Bladder microvascular endothelial cell (primary cell): ENCODE measurements around the gene TSHR. TPM values are rescaled to one million over a fixed set of nuclear protein-coding genes. Genes with fewer than 3 reads are reported as not detected.

ENCODE experiments used
- total RNA-seq: library from RNA; depleted of rRNA; stranded (reverse); fragments of >200 nt; gene quantifications from 2 replicates; pipeline ENCODE4 v1.2.3, GENCODE V29; 2014

The TSHR gene
- total RNA-seq, result not detected in 2 replicates

DNA sequence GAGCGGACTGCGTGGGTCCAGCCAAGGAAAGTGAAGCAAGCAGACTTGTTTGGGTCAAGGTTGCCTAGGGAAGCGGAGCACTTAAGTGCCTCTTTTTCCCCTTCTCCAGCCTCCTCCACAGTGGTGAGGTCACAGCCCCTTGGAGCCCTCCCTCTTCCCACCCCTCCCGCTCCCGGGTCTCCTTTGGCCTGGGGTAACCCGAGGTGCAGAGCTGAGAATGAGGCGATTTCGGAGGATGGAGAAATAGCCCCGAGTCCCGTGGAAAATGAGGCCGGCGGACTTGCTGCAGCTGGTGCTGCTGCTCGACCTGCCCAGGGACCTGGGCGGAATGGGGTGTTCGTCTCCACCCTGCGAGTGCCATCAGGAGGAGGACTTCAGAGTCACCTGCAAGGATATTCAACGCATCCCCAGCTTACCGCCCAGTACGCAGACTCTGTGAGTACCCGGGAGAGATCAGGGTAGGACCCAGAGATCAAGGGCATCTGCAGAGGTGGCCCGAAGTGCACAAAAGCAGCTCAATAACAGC is at the start of gene TSHR:
Gene TSHR (plus strand): TSS at position 206 of the 526 bp plus-strand sequence. CDS start 60 bp downstream, at position 266.

DNA sequence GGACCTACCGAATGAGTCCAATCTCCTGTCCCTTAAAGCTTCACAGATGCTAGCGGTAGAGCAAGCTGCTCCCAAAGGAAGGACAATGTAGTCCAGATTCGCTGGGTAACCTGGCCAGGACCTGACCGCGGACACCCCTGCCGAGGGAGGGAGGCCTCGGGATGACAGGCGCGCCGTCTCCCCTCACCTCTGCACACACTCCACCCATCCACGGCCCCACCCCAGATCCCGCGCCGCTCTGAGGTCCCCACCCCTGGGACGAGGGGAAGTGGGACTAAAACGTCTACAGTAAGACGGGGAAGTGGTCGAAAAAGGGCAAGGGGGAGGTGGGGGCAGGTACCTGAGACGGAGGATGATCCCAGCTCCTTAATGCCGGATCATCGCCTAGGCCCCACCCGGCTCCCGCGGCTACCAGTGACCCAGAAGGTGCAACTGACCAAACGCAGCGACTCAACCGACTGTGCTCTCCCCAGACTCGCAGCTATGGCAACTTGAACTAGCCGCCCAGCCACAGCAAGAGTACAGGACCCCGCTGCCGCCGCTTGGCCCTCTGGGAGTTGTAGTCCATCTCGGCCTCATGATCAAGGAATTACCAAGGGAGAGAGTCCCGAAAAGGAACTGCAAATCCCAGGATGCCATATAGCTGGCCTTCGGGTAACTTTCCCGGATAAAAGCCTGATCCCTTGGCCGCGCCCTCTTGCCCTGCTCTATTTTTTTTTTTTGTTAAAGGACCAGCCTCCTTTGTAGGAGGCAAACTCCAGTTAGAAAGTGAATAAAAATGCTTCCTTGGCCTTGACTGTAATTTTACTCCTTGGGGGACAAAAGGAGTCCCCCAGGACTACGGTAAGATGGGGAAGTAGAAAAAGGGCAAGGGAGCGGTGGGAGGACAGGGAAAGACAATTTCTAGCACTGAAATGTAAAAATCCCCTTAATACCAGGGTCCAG is 13.9 kb upstream of the TSHR start, which contains the start of gene CEP128:
Gene CEP128 (minus strand): TSS at position 498 of the 945 bp plus-strand sequence.

Other genes starting within 250 kb of the TSHR start
- 4.3 and 4.5 TPM in 2 replicates for gene CEP128, start 13.9 kb upstream of the TSHR start, total RNA-seq